Activated B cell treated with CpG ODN at 0.5 μM for 24 hours (primary cell): ENCODE measurements around the gene BCORL1. TPM values are rescaled to one million over a fixed set of nuclear protein-coding genes. Genes with fewer than 3 reads are reported as not detected.

Experiments used
- ATAC-seq: fragments of 200-7000 bp; cut with Tn5 transposase; one replicate; pipeline ENCODE4 v1.10.0; 2021; ENCODE audit warnings: low read depth, mild to moderate bottlenecking, moderate library complexity
- CTCF ChIA-PET: fragments of 350-600 bp; sonication (Branson Sonifier 250); formaldehyde crosslinking; loops from one replicate; lab custom pipeline; 2021; ENCODE audit warnings: antibody characterized with exemption; lab: Charles Lee
- POLR2A ChIA-PET: fragments of 350-600 bp; sonication (Branson Sonifier 250); formaldehyde crosslinking; loops from one replicate; lab custom pipeline; 2021; ENCODE audit warnings: antibody characterized with exemption; lab: Charles Lee
- DNase-seq: peaks from one replicate; pipeline ENCODE4 v3.0.0; 2022
- H3K27ac Mint-ChIP-seq: one replicate; pipeline ENCODE4 v1.8.0; 2020; ENCODE audit warnings: mixed read lengths
- H3K27me3 Mint-ChIP-seq: one replicate; pipeline ENCODE4 v1.8.0; 2021; ENCODE audit warnings: mixed read lengths
- H3K36me3 Mint-ChIP-seq: one replicate; pipeline ENCODE4 v1.8.0; 2021; ENCODE audit warnings: low read depth, mixed read lengths
- H3K4me1 Mint-ChIP-seq: one replicate; pipeline ENCODE4 v1.8.0; 2021; ENCODE audit warnings: mixed read lengths
- H3K4me3 Mint-ChIP-seq: one replicate; pipeline ENCODE4 v1.8.0; 2020; ENCODE audit warnings: mild to moderate bottlenecking, mixed read lengths
- H3K9me3 Mint-ChIP-seq: one replicate; pipeline ENCODE4 v1.8.0; 2020; ENCODE audit warnings: mixed read lengths
- intact Hi-C: fragments of 100-400 bp; cut with micrococcal nuclease; formaldehyde crosslinking; loops from one replicate; pipeline ENCODE4 v1.15.1; 2024
- total RNA-seq: library from RNA; stranded (reverse); gene quantifications from 2 replicates; pipeline ENCODE4 v1.2.3, GENCODE V29; 2022
- TF ChIP-seq, protein P1 (sequence below): fragments of 200-600 bp; IDR thresholded peaks from one replicate; pipeline ENCODE4 v1.8.0; 2022; ENCODE audit warnings: antibody characterized with exemption, mild to moderate bottlenecking

Gene BCORL1
- total RNA-seq, 1 donor from 2014 or later, result 8.0 TPM

DNA sequence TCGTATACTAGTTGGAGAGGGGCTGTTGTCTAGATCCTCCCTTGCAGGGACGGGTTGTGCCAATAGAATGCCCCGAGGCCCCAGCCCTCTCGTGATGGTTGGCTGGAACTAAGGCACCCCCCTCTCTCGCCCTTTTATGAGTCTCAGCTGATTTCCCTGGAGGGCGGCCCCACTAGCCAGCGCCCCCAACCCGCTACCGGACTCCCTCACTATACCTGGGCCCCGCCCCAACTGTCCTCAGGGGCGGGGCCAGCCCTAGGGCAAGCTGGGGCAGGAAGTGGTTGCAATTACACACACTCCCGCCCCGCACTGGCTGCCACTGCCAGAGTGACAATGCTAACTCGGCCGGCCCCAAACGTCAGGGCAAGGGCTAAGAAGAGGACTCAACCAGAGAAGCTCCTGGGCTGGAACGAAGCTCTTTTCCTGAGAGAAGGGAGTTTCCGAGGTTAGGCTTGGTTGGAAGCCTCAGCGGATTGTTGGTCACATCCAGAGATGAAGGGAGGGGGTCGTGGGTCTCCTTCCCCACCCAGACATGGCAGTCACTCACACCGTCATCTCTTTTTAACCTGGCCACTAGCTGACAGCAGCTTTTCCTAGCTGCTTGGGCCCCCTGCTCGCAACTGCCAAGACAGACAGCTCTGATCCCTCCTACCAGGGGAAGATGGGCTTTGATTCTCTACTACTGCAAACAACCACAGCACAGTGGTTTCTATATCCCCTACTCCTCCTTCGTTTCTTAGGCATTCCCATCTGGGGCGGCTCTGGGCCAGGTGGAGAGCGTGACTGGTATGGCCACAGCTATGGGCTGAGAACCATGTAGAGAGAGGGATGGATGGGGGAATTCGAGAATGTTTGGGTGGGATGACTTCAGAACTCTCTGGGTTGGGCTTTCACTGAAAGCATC lies 21.0 kb upstream of the BCORL1 start:
- Mint-ChIP-seq H3K36me3 (no peaks in the 10 kb centered on the region), H3K4me3 (peak overlapping the region; percentile 79), H3K4me1 (peaks cover 20% of the 10 kb centered on the region), H3K9me3 (no peaks in the 10 kb centered on the region), H3K27me3 (no peaks in the 10 kb centered on the region), H3K27ac (peak overlapping the region; percentile 87)
- DNase-seq (peak; percentile 55), ATAC-seq (peak; percentile 83)
- TF ChIP-seq, protein P1, sequence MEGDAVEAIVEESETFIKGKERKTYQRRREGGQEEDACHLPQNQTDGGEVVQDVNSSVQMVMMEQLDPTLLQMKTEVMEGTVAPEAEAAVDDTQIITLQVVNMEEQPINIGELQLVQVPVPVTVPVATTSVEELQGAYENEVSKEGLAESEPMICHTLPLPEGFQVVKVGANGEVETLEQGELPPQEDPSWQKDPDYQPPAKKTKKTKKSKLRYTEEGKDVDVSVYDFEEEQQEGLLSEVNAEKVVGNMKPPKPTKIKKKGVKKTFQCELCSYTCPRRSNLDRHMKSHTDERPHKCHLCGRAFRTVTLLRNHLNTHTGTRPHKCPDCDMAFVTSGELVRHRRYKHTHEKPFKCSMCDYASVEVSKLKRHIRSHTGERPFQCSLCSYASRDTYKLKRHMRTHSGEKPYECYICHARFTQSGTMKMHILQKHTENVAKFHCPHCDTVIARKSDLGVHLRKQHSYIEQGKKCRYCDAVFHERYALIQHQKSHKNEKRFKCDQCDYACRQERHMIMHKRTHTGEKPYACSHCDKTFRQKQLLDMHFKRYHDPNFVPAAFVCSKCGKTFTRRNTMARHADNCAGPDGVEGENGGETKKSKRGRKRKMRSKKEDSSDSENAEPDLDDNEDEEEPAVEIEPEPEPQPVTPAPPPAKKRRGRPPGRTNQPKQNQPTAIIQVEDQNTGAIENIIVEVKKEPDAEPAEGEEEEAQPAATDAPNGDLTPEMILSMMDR, result no peak
- POLR2A ChIA-PET, result interaction anchor here (0.6 to 2.5 kb wide), 10 partner anchors 9 to 282 kb away, joined by 3 to 12 read pairs (median 6); partner anchors contain the start of genes BCORL1 and UTP14A
- intact Hi-C loops, result loop anchor here (1.0 kb wide), 4 partner anchors 21 to 118 kb away; partner anchors contain the start of genes BCORL1 and ZDHHC9
- CTCF ChIA-PET, result interaction anchor here (0.7 to 1.2 kb wide), 2 partner anchors 35 to 63 kb away, joined by 3 read pairs; no protein-coding TSS in a partner anchor

DNA sequence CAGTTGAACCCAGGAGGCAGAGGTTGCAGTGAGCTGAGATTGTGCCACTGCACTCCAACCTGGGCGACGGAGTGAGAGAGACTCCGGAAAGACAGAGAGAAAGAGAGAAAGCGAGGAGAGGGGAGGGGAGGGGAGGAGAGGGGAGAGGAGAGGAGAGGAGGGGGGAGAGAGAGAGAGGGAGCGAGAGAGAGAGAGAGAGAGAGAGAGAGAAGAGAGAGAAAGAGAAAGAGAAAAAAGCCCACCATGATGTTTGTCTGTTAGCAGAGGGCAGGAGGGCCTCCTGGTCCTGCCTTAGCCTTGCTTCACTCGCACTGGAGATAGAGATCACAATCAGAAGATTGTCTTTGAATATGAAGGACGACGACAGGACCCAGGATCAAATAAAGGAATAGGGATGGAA lies 18.7 kb upstream of the BCORL1 start:
- DNase-seq (no peak), ATAC-seq (no peak)
- ChIA-PET CTCF (no interaction called here), POLR2A (no interaction called here)
- Mint-ChIP-seq H3K27ac (no peak overlapping the region), H3K27me3 (no peaks in the 10 kb centered on the region), H3K36me3 (no peaks in the 10 kb centered on the region), H3K4me1 (peaks cover 10% of the 10 kb centered on the region), H3K9me3 (no peaks in the 10 kb centered on the region), H3K4me3 (no peak overlapping the region)
- TF ChIP-seq, protein P1, result no peak
- intact Hi-C loops, result no loop called here

DNA sequence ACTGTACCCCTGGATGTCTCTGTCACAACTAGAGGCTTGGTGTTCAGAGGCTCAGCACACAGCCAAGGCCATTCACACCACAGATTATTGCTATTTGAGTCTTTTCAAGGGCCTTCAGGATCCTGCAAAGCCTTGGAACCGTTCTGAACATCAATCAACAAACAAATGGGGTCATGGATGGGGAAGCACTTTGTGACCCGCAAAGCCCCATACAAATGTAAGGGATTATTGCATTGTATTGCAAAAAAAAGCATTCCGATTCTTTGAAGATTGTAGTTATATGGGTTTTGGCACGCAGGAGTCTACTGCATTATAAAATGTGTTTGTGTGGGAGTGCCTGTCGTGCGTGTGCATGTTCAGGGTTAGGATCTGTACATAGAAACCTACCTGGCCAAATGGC lies 17.3 kb upstream of the BCORL1 start:
- no peak for DNase-seq
- POLR2A ChIA-PET, result no interaction called here
- CTCF ChIA-PET, result no interaction called here
- Mint-ChIP-seq H3K36me3 (no peaks in the 10 kb centered on the region), H3K9me3 (no peaks in the 10 kb centered on the region), H3K4me1 (peaks cover 10% of the 10 kb centered on the region), H3K4me3 (no peak overlapping the region), H3K27ac (no peak overlapping the region), H3K27me3 (no peaks in the 10 kb centered on the region)
- intact Hi-C loops, result no loop called here
- ATAC-seq, result no peak
- TF ChIP-seq, protein P1, result no peak

DNA sequence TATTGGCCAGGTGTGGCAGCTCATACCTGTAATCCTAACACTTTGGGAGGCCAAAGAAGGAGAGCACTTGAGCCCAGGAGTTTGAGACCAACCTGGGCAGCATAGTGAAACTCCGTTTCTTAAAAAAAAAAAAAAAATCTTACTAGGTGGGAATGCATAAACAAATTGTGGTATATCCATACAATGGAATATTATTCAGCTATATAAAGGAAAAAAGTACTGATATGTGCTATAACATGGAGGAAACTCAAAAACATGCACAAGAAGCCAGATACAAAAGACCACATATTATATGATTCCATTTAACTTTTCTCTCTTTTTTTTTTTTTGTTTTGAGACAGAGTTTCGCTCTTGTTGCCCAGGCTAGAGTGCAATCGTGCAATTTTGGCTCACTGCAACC lies 13.5 kb upstream of the BCORL1 start:
- Mint-ChIP-seq H3K27me3 (no peaks in the 10 kb centered on the region), H3K4me3 (no peak overlapping the region), H3K36me3 (no peaks in the 10 kb centered on the region), H3K27ac (no peak overlapping the region), H3K9me3 (no peaks in the 10 kb centered on the region), H3K4me1 (no peaks in the 10 kb centered on the region)
- TF ChIP-seq, protein P1, result no peak
- DNase-seq (no peak), ATAC-seq (no peak)
- ChIA-PET POLR2A (interaction anchor here (0.7 kb wide), 1 partner anchor 209 kb away, joined by 3 read pairs; no protein-coding TSS in a partner anchor), CTCF (no interaction called here)
- intact Hi-C loops, result no loop called here

DNA sequence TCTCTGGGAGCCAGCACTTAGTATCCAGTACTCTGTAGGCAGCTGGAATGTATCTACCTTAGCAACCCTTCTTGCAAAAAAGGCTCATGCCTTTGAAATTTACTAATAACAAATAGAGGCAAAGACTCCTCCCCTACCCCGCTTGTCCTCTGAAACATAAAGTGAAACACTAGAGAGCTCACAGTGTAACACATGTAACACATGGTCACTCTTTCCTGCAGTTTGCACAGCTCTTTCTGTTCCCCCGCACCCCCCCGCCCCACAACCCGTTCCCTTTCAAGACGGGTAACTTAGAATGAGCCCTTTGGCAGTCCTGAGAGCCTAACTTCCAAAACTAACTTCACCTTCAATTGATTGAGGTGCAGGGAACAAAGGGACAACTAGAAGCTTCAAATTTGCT lies 6.0 kb upstream of the BCORL1 start:
- Mint-ChIP-seq H3K27me3 (no peaks in the 10 kb centered on the region), H3K36me3 (no peaks in the 10 kb centered on the region), H3K4me1 (peaks cover 2% of the 10 kb centered on the region), H3K4me3 (no peak overlapping the region), H3K9me3 (no peaks in the 10 kb centered on the region), H3K27ac (no peak overlapping the region)
- ATAC-seq (no peak), DNase-seq (no peak)
- intact Hi-C loops, result no loop called here
- ChIA-PET CTCF (no interaction called here), POLR2A (no interaction called here)
- TF ChIP-seq, protein P1, result no peak
